GM10266 (cell line): ENCODE measurements around the gene RABGAP1L.
A peak's percentile ranks its signal among the peaks of the same experiment; 100 is the strongest.
"Not testable (repeated sequence)": the region's sequence is repeated elsewhere in the genome, so short reads cannot be mapped to it uniquely, and the experiment has no call there.

Experiments used
- DNase-seq: peaks from one replicate; pipeline ENCODE4 v3.0.0; 2012; ENCODE audit errors: extremely low spot score
- CTCF ChIP-seq: IDR thresholded peaks from 2 replicates; pipeline ENCODE4 v1.5.1; 2012; ENCODE audit warnings: mild to moderate bottlenecking, low read depth; ENCODE audit not compliant: control insufficient read depth, insufficient read depth; ENCODE audit errors: missing control alignments

RABGAP1L gene

GRCh38 chr1:174880171-174880570, 720.9 kb downstream of the RABGAP1L start:
- TF ChIP-seq CTCF = no peak
- DNase-seq = no peak

- TF ChIP-seq CTCF = peak; percentile 22
- DNase-seq = no peak
Observed at GRCh38 chr1:174883409-174883808, 724.1 kb downstream of the RABGAP1L start.

- no peak for TF ChIP-seq CTCF
- DNase-seq = no peak
Observed at GRCh38 chr1:174884038-174884437, 724.7 kb downstream of the RABGAP1L start.

GRCh38 chr1:174884566-174884965, 725.2 kb downstream of the RABGAP1L start:
- DNase-seq = no peak
- TF ChIP-seq CTCF = no peak

DNA sequence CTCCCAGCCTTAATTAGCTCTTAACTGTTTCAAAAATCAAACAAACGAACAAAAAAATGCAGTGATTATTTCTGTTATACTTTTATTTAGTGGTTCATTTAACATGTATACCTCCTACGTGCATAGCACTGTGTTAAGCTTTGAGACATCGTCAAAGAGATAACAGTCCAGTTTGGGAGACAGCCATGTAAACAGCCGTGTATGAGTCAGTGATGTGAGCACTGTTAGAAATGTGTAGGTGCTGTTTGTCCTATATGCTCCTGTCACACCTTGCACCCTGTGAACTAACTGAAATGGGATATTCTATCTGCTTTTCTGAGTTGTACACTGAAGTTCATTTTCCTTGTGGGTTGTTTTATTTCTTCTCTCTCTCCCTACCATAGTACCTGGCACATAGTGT, 730.7 kb downstream of the RABGAP1L start:
- DNase-seq = no peak

GRCh38 chr1:174892016-174892415, 732.7 kb downstream of the RABGAP1L start:
- no peak for DNase-seq
- no peak for TF ChIP-seq CTCF

More for the DNA sequence above, 730.7 kb downstream of the RABGAP1L start:
- TF ChIP-seq CTCF = no peak

DNA sequence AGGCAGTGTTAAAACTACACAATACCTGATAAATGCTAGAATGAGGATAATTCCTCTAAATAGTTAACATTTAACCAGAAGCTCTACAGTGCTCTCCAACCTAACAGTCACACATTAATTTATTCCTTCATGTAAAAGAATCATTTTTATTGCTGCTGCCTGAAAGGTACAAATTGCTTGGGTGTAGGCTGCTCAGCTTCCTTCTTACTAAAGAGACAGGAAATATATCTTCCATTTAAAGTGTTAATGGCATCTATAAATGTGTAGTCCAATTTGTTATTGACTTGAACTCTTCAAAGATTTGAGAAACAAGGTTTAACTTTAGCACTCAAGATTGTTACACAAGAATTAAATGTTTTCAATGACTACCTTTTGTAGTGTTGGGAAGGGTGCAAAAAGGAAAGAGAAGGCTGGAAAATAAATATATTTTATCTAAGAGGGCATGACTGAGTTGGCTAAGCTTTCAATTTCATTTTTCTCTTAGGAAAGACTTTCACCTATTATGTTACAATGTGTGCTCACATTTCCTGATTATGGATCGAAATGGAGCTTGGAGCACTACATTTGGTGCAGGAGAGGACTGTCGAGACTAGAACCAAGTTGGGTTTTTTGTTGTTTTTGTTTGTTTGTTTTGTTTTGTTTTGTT, 734.9 kb downstream of the RABGAP1L start:
- TF ChIP-seq CTCF = no peak

DNA sequence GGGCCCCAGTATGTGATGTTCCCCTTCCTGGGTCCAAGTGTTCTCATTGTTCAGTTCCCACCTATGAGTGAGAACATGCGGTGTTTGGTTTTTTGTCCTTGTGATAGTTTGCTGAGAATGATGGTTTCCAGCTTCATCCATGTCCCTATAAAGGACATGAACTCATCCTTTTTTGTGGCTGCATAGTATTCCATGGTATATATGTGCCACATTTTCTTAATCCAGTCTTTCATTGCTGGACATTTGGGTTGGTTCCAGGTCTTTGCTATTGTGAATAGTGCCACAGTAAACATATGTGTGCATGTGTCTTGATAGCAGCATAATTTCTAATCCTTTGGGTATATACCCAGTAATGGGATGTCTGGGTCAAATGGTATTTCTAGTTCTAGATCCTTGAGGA, 736.3 kb downstream of the RABGAP1L start:
- DNase-seq = not testable (repeated sequence)

More for the DNA sequence above, 734.9 kb downstream of the RABGAP1L start:
- no peak for DNase-seq
